ENCODE data around the gene SCN7A.

DNA sequence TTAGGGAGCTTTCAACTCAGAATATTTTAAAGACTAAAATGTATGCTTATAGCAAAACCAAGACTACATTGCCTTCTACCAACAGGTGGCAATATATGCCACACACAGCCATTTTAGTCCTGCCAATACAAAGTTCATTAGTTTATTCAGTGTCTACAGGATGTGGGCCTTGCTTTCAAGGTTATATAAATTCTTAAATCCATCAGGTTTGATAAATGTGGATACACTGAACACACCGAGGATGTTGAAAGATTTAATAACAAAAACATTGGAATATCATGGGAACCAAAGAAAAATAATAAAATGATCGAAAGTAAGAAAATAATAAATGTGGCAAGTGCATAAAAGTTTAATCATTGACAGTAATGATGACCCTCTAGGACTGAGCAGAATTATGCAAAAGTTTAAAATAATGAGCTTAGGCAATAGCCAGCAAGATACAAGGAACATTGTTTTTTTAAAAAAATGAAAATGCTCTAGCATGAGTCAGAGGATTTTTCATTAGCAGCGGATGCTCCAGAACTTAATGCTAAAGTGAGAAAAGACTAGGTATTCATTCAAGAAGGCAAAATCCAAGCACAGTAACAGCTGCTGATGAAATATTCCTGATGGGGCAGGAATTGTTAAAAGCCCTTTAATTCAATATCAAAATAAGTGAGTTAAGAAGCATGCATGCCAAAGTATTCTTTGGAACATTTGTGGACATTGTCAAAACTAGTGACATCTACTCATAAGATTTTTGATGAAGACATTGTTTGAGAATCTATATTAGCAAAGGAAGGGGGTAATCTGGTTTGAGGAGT lies 132.5 kb downstream of the SCN7A start:
- TF ChIP-seq MXD4 (CRISPR knock-in tag; IDR thresholded peaks at IDR 0.05; ENCODE audit: borderline replicate concordance): no peak
- TF ChIP-seq SOX15 (CRISPR knock-in tag; IDR thresholded peaks at IDR 0.05): no peak
- no peak for TF ChIP-seq TP53 (CRISPR knock-in tag; IDR thresholded peaks at IDR 0.05)
- TF ChIP-seq, protein P1, sequence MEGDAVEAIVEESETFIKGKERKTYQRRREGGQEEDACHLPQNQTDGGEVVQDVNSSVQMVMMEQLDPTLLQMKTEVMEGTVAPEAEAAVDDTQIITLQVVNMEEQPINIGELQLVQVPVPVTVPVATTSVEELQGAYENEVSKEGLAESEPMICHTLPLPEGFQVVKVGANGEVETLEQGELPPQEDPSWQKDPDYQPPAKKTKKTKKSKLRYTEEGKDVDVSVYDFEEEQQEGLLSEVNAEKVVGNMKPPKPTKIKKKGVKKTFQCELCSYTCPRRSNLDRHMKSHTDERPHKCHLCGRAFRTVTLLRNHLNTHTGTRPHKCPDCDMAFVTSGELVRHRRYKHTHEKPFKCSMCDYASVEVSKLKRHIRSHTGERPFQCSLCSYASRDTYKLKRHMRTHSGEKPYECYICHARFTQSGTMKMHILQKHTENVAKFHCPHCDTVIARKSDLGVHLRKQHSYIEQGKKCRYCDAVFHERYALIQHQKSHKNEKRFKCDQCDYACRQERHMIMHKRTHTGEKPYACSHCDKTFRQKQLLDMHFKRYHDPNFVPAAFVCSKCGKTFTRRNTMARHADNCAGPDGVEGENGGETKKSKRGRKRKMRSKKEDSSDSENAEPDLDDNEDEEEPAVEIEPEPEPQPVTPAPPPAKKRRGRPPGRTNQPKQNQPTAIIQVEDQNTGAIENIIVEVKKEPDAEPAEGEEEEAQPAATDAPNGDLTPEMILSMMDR (IDR thresholded peaks at IDR 0.05): no peak
- TF ChIP-seq ESRRA (CRISPR knock-in tag; IDR thresholded peaks at IDR 0.05; ENCODE audit: borderline replicate concordance): no peak
- TF ChIP-seq ETV6 (CRISPR knock-in tag; IDR thresholded peaks at IDR 0.05): no peak
- TF ChIP-seq, protein P2, sequence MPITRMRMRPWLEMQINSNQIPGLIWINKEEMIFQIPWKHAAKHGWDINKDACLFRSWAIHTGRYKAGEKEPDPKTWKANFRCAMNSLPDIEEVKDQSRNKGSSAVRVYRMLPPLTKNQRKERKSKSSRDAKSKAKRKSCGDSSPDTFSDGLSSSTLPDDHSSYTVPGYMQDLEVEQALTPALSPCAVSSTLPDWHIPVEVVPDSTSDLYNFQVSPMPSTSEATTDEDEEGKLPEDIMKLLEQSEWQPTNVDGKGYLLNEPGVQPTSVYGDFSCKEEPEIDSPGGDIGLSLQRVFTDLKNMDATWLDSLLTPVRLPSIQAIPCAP (CRISPR knock-in tag; IDR thresholded peaks at IDR 0.05): no peak
- TF ChIP-seq, protein P3, sequence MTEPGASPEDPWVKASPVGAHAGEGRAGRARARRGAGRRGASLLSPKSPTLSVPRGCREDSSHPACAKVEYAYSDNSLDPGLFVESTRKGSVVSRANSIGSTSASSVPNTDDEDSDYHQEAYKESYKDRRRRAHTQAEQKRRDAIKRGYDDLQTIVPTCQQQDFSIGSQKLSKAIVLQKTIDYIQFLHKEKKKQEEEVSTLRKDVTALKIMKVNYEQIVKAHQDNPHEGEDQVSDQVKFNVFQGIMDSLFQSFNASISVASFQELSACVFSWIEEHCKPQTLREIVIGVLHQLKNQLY (CRISPR knock-in tag; IDR thresholded peaks at IDR 0.05): no peak
- no peak for TF ChIP-seq TEAD1 (CRISPR knock-in tag; IDR thresholded peaks at IDR 0.05)
- TF ChIP-seq, protein P4, sequence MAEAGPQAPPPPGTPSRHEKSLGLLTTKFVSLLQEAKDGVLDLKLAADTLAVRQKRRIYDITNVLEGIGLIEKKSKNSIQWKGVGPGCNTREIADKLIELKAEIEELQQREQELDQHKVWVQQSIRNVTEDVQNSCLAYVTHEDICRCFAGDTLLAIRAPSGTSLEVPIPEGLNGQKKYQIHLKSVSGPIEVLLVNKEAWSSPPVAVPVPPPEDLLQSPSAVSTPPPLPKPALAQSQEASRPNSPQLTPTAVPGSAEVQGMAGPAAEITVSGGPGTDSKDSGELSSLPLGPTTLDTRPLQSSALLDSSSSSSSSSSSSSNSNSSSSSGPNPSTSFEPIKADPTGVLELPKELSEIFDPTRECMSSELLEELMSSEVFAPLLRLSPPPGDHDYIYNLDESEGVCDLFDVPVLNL (CRISPR knock-in tag; IDR thresholded peaks at IDR 0.05; ENCODE audit: borderline replicate concordance, low read depth): no peak
- no peak for TF ChIP-seq ZNF396 (CRISPR knock-in tag; IDR thresholded peaks at IDR 0.05; ENCODE audit: borderline replicate concordance)

All from WTC11 (cell line).